Vagina (tissue), 2 donors: ENCODE data around the gene ADGRV1. TPM values are rescaled to one million over a fixed set of nuclear protein-coding genes. Genes with fewer than 3 reads are reported as not detected.
"Not testable (repeated sequence)": the region's sequence is repeated elsewhere in the genome, so short reads cannot be mapped to it uniquely, and the experiment has no call there.

Experiments
- DNase-seq, 2 donors: peaks; one replicate each; pipeline ENCODE4 v3.0.0-alpha.2; 2017; ENCODE audit errors: extremely low spot score in 2 of 2
- H3K27ac ChIP-seq: fragments of 200-600 bp; sonication (generic); one replicate; pipeline ENCODE4 v1.5.1; 2019
- H3K27me3 ChIP-seq: fragments of 200-600 bp; sonication (generic); one replicate; pipeline ENCODE4 v1.5.1; 2019
- H3K36me3 ChIP-seq, 2 donors: fragments of 200-600 bp; sonication (generic); one replicate each; pipeline ENCODE4 v1.5.1; 2017 to 2019
- H3K4me1 ChIP-seq: fragments of 200-600 bp; sonication (generic); one replicate; pipeline ENCODE4 v1.5.1; 2019
- H3K4me3 ChIP-seq, 2 donors: fragments of 200-600 bp; sonication (generic); 1 replicate in 1 of 2; 2 replicates in 1 of 2; pipeline ENCODE4 v1.5.1; 2016 to 2019
- H3K9me3 ChIP-seq: fragments of 200-600 bp; sonication (generic); one replicate; pipeline ENCODE4 v1.5.1; 2019
- CTCF ChIP-seq, 3 experiments: fragments of 450-650 bp in 2 of 3; fragments of 200-600 bp in 1 of 3; sonication (generic) in 1 of 3; IDR thresholded peaks; one replicate each; pipeline ENCODE4 v1.5.1; 2017 to 2019; ENCODE audit warnings: antibody characterized with exemption in 3 of 3, mild to moderate bottlenecking in 2 of 3, moderate library complexity in 2 of 3
- POLR2A ChIP-seq, 2 donors: fragments of 450-650 bp; IDR thresholded peaks; one replicate each; pipeline ENCODE4 v1.6.1; 2017; ENCODE audit warnings: antibody characterized with exemption in 2 of 2, mild to moderate bottlenecking in 2 of 2, moderate library complexity in 2 of 2
- POLR2AphosphoS5 ChIP-seq, 2 donors: sonication (generic); formaldehyde crosslinking; IDR thresholded peaks; one replicate each; pipeline ENCODE4 v1.9.0; 2017; ENCODE audit warnings: antibody characterized with exemption in 2 of 2, mild to moderate bottlenecking in 2 of 2, low read depth in 1 of 2; ENCODE audit not compliant: insufficient read depth in 1 of 2
- intact Hi-C: fragments of 100-400 bp; cut with DNase I; formaldehyde crosslinking; loops from one replicate; pipeline ENCODE4 v1.15.1; 2023
- total RNA-seq: library from RNA; depleted of rRNA; stranded (reverse); fragments of >200 nt; gene quantifications from one replicate; pipeline ENCODE4 v1.2.3, GENCODE V29; 2016

Gene ADGRV1
- total RNA-seq, 1 donor from 2014 or later = 10.6 TPM

- Histone ChIP-seq H3K36me3 (no peaks in the 10 kb centered on the region), H3K27ac (no peak overlapping the region), H3K9me3 (no peaks in the 10 kb centered on the region), H3K4me3 (no peak overlapping the region), H3K27me3 (no peaks in the 10 kb centered on the region), H3K4me1 (no peaks in the 10 kb centered on the region)
- intact Hi-C loops = no loop called here
- no peak for TF ChIP-seq CTCF (IDR thresholded peaks at IDR 0.05)
- no peak for TF ChIP-seq POLR2A (IDR thresholded peaks at IDR 0.05)
- no peak for TF ChIP-seq POLR2AphosphoS5 (IDR thresholded peaks at IDR 0.05; ENCODE audit: insufficient read depth in 1 of 2, low read depth in 1 of 2)
- DNase-seq = no peak
Observed at GRCh38 chr5:90654215-90654614, 95.6 kb downstream of the ADGRV1 start.

- intact Hi-C loops = no loop called here
- DNase-seq = no peak
- Histone ChIP-seq H3K4me1 (no peaks in the 10 kb centered on the region), H3K4me3 (no peak overlapping the region), H3K9me3 (no peaks in the 10 kb centered on the region), H3K27ac (no peak overlapping the region), H3K27me3 (no peaks in the 10 kb centered on the region), H3K36me3 (no peaks in the 10 kb centered on the region)
- TF ChIP-seq POLR2AphosphoS5 (IDR thresholded peaks at IDR 0.05; ENCODE audit: insufficient read depth in 1 of 2, low read depth in 1 of 2) (no peak), POLR2A (IDR thresholded peaks at IDR 0.05) (no peak), CTCF (IDR thresholded peaks at IDR 0.05) (no peak)
Observed at GRCh38 chr5:90655423-90655822, 96.8 kb downstream of the ADGRV1 start.

GRCh38 chr5:90657030-90657429 lies 98.4 kb downstream of the ADGRV1 start:
- intact Hi-C loops = no loop called here
- TF ChIP-seq POLR2A (IDR thresholded peaks at IDR 0.05) (no peak), CTCF (IDR thresholded peaks at IDR 0.05) (no peak), POLR2AphosphoS5 (IDR thresholded peaks at IDR 0.05; ENCODE audit: insufficient read depth in 1 of 2, low read depth in 1 of 2) (no peak)
- DNase-seq = no peak
- Histone ChIP-seq H3K4me3 (no peak overlapping the region), H3K4me1 (no peaks in the 10 kb centered on the region), H3K27me3 (no peaks in the 10 kb centered on the region), H3K9me3 (no peaks in the 10 kb centered on the region), H3K27ac (no peak overlapping the region), H3K36me3 (no peaks in the 10 kb centered on the region)

- no peak for DNase-seq
- no peaks in the 10 kb centered on the region for H3K27me3 ChIP-seq
- no peaks in the 10 kb centered on the region for H3K9me3 ChIP-seq
- intact Hi-C loops = no loop called here
- H3K4me3 ChIP-seq = no peak overlapping the region
- no peaks in the 10 kb centered on the region for H3K4me1 ChIP-seq
- H3K27ac ChIP-seq = no peak overlapping the region
- H3K36me3 ChIP-seq = no peaks in the 10 kb centered on the region
- TF ChIP-seq POLR2AphosphoS5 (IDR thresholded peaks at IDR 0.05; ENCODE audit: insufficient read depth in 1 of 2, low read depth in 1 of 2) = no peak
- TF ChIP-seq CTCF (IDR thresholded peaks at IDR 0.05) = no peak
- no peak for TF ChIP-seq POLR2A (IDR thresholded peaks at IDR 0.05)
Observed at GRCh38 chr5:90657788-90658187, 99.2 kb downstream of the ADGRV1 start.

- no peak for TF ChIP-seq POLR2AphosphoS5 (IDR thresholded peaks at IDR 0.05; ENCODE audit: insufficient read depth in 1 of 2, low read depth in 1 of 2)
- TF ChIP-seq POLR2A (IDR thresholded peaks at IDR 0.05) = no peak
- no peak for TF ChIP-seq CTCF (IDR thresholded peaks at IDR 0.05)
- intact Hi-C loops = no loop called here
- H3K27me3 ChIP-seq = no peaks in the 10 kb centered on the region
Observed at GRCh38 chr5:90658620-90659019, 100.0 kb downstream of the ADGRV1 start.

GRCh38 chr5:90668079-90668565 lies 109.5 kb downstream of the ADGRV1 start:
- DNase-seq, H3K27ac ChIP-seq, intact Hi-C loops, H3K4me3 ChIP-seq, H3K4me1 ChIP-seq, H3K27me3 ChIP-seq, H3K36me3 ChIP-seq, H3K9me3 ChIP-seq: not testable (repeated sequence)

More at GRCh38 chr5:90658620-90659019, 100.0 kb downstream of the ADGRV1 start:
- Histone ChIP-seq H3K4me3 (no peak overlapping the region), H3K9me3 (no peaks in the 10 kb centered on the region), H3K36me3 (no peaks in the 10 kb centered on the region), H3K27ac (no peak overlapping the region), H3K4me1 (no peaks in the 10 kb centered on the region)
- DNase-seq = no peak
